HCT116 (cell line): ENCODE results near the gene DVL2. TPM values are rescaled to one million over a fixed set of nuclear protein-coding genes. Genes with fewer than 3 reads are reported as not detected.

ENCODE experiments used
- ATAC-seq: fragments of 200-7000 bp; cut with Tn5 transposase; 2 replicates; pipeline ENCODE4 v1.9.1; 2020; ENCODE audit warnings: mild to moderate bottlenecking, moderate library complexity
- BruUV-seq: library from RNA; stranded (reverse); fragments of 400-500 nt; replicated peaks from 2 replicates; lab custom pipeline; 2021; lab: Mats Ljungman, UMichigan
- CTCF ChIA-PET: fragments of 300-600 bp; sonication (Branson Sonifier 250); formaldehyde crosslinking; loops from one replicate; lab custom pipeline; 2021; ENCODE audit warnings: antibody characterized with exemption; lab: Charles Lee
- POLR2A ChIA-PET: fragments of 300-600, 350-600 bp; sonication (Branson Sonifier 250); formaldehyde crosslinking; loops from one replicate; lab custom pipeline; 2021; ENCODE audit warnings: antibody characterized with exemption; lab: Charles Lee
- RAD21 ChIA-PET, 2 experiments: fragments of 300-600 bp; sonication (Branson Sonifier 250); formaldehyde crosslinking; loops; one replicate each; lab custom pipeline; 2023; ENCODE audit warnings: low total read pairs in 2 of 2; ENCODE audit not compliant: uncharacterized antibody in 2 of 2, unreplicated experiment in 2 of 2, low non-redundant PET in 1 of 2; lab: Charles Lee
- DNase-seq: peaks from one replicate; pipeline ENCODE4 v3.0.0-alpha.2; 2010; ENCODE audit warnings: low read depth, low spot score
- H2AFZ ChIP-seq: fragments of 200-600 bp; shearing (Covaris generic), sonication (generic); 2 replicates; pipeline ENCODE4 v1.6.1; 2017; ENCODE audit warnings: low read depth, mixed run types, mixed read lengths, antibody characterized with exemption, low read length; ENCODE audit not compliant: poor library complexity, severe bottlenecking
- H3K27ac ChIP-seq: 2 replicates; pipeline ENCODE4 v1.5.1; 2012; ENCODE audit warnings: low read depth, low read length
- H3K27me3 ChIP-seq: fragments of 200-600 bp; sonication (generic); 2 replicates; pipeline ENCODE4 v1.6.1; 2016; ENCODE audit warnings: mixed run types, low read length, mixed read lengths; ENCODE audit not compliant: insufficient read depth
- H3K36me3 ChIP-seq, 2 experiments: fragments of 200-500 bp in 1 of 2; fragments of 200-600 bp in 1 of 2; sonication (Bioruptor generic) in 1 of 2; sonication (generic) in 1 of 2; 2 replicates each; pipeline versions ENCODE4 v1.5.1 to v1.6.1; 2014 to 2016; ENCODE audit warnings: low read length in 2 of 2, inconsistent platforms in 1 of 2, mixed read lengths in 1 of 2, mixed run types in 1 of 2; ENCODE audit not compliant: insufficient read depth in 2 of 2, control insufficient read depth in 1 of 2
- H3K4me1 ChIP-seq, 2 experiments: fragments of 200-600 bp in 1 of 2; sonication (generic) in 1 of 2; 2 replicates each; pipeline versions ENCODE4 v1.5.1 to v1.6.1; 2012 to 2017; ENCODE audit warnings: low read length in 2 of 2, inconsistent platforms in 1 of 2, mild to moderate bottlenecking in 1 of 2, mixed read lengths in 1 of 2, mixed run types in 1 of 2, moderate library complexity in 1 of 2; ENCODE audit not compliant: insufficient read depth in 2 of 2, control insufficient read depth in 1 of 2
- H3K4me2 ChIP-seq: fragments of 200-600 bp; sonication (generic); 2 replicates; pipeline ENCODE4 v1.6.1; 2017; ENCODE audit warnings: mixed run types, low read length, mixed read lengths
- H3K4me3 ChIP-seq, 2 experiments: fragments of 200-600 bp in 1 of 2; sonication (generic) in 1 of 2; replicated peaks in 1 of 2; 2 replicates each; pipeline ENCODE4 v1.5.1; 2011 to 2016; ENCODE audit warnings: low read length in 2 of 2, control low read depth in 1 of 2, low read depth in 1 of 2, mild to moderate bottlenecking in 1 of 2, mixed read lengths in 1 of 2, mixed run types in 1 of 2
- H3K79me2 ChIP-seq: fragments of 200-600 bp; sonication (generic); 2 replicates; pipeline ENCODE4 v1.6.1; 2017; ENCODE audit warnings: mild to moderate bottlenecking, mixed run types, low read length, moderate library complexity, mixed read lengths; ENCODE audit not compliant: insufficient read depth
- H3K9ac ChIP-seq: fragments of 200-600 bp; sonication (generic); 2 replicates; pipeline ENCODE4 v1.6.1; 2016; ENCODE audit warnings: low read length, mixed read lengths
- H3K9me2 ChIP-seq: fragments of 200-600 bp; sonication (generic), shearing (Covaris generic); 2 replicates; pipeline ENCODE4 v1.6.1; 2017; ENCODE audit warnings: mixed run types, mild to moderate bottlenecking, moderate library complexity; ENCODE audit not compliant: insufficient read depth
- H3K9me3 ChIP-seq, 2 experiments: fragments of 200-500 bp in 1 of 2; fragments of 200-600 bp in 1 of 2; sonication (Bioruptor generic) in 1 of 2; sonication (generic) in 1 of 2; 2 replicates each; pipeline ENCODE4 v1.6.1; 2014 to 2017; ENCODE audit warnings: low read length in 2 of 2, mixed read lengths in 2 of 2, inconsistent platforms in 1 of 2, low read depth in 1 of 2, mild to moderate bottlenecking in 1 of 2, mixed run types in 1 of 2, moderate library complexity in 1 of 2; ENCODE audit not compliant: control insufficient read depth in 1 of 2, insufficient read depth in 1 of 2
- H4K20me1 ChIP-seq: fragments of 200-600 bp; sonication (generic), shearing (Covaris generic); 2 replicates; pipeline ENCODE4 v1.6.1; 2017; ENCODE audit warnings: mixed run types, mild to moderate bottlenecking, moderate library complexity; ENCODE audit not compliant: insufficient read depth
- ATF3 ChIP-seq: IDR thresholded peaks from 2 replicates; pipeline ENCODE4 v1.6.1; 2012
- CEBPB ChIP-seq: IDR thresholded peaks from 2 replicates; pipeline ENCODE4 v1.6.1; 2012; ENCODE audit warnings: low read depth
- ELF1 ChIP-seq: IDR thresholded peaks from 2 replicates; pipeline ENCODE4 v1.6.1; 2012; ENCODE audit warnings: low read depth, borderline replicate concordance
- EZH2phosphoT487 ChIP-seq: fragments of 200-600 bp; IDR thresholded peaks from 2 replicates; pipeline ENCODE4 v1.6.1; 2018; ENCODE audit warnings: antibody characterized with exemption, borderline replicate concordance
- FOSL1 ChIP-seq: IDR thresholded peaks from 2 replicates; pipeline ENCODE4 v1.6.1; 2012; ENCODE audit warnings: low read depth
- JUND ChIP-seq: IDR thresholded peaks from 2 replicates; pipeline ENCODE4 v1.6.1; 2012
- MAX ChIP-seq: IDR thresholded peaks from 2 replicates; pipeline ENCODE4 v1.6.1; 2012
- POLR2A ChIP-seq: IDR thresholded peaks from 2 replicates; pipeline ENCODE4 v1.7.0; 2011; ENCODE audit warnings: borderline replicate concordance; ENCODE audit not compliant: insufficient read depth, insufficient read length; ENCODE audit errors: extremely low read depth
- POLR2AphosphoS5 ChIP-seq: IDR thresholded peaks from 2 replicates; pipeline ENCODE4 v1.6.1; 2011; ENCODE audit warnings: mild to moderate bottlenecking, low read depth, low read length, moderate library complexity
- RAD21 ChIP-seq: IDR thresholded peaks from 2 replicates; pipeline ENCODE4 v1.6.1; 2012; ENCODE audit warnings: low read depth, mild to moderate bottlenecking
- SP1 ChIP-seq: IDR thresholded peaks from 2 replicates; pipeline ENCODE4 v1.6.1; 2012; ENCODE audit warnings: low read depth
- TCF7L2 ChIP-seq: IDR thresholded peaks from 2 replicates; pipeline ENCODE4 v1.7.0; 2011; ENCODE audit warnings: borderline replicate concordance, inconsistent platforms; ENCODE audit not compliant: insufficient read depth, insufficient read length; ENCODE audit errors: extremely low read depth
- ZBTB33 ChIP-seq: IDR thresholded peaks from 2 replicates; pipeline ENCODE4 v1.6.1; 2011; ENCODE audit warnings: mild to moderate bottlenecking, low read length, moderate library complexity; ENCODE audit not compliant: insufficient replicate concordance; ENCODE audit errors: extremely low read depth
- ZFX ChIP-seq: fragments of 450-650 bp; IDR thresholded peaks from 2 replicates; pipeline ENCODE4 v1.6.1; 2017
- intact Hi-C: fragments of 100-400 bp; cut with micrococcal nuclease; formaldehyde crosslinking; loops from 2 replicates; pipeline ENCODE4 v1.10.0; 2022
- total RNA-seq: library from RNA; stranded (reverse); gene quantifications from one replicate; pipeline ENCODE4 v1.2.1, GENCODE V29; 2021; ENCODE audit not compliant: unreplicated experiment

Gene DVL2
- total RNA-seq, 1 experiment from 2014 or later: 69.7 TPM

GRCh38 chr17:7207120-7208001 is 27.0 kb downstream of the DVL2 start:
- RAD21 ChIA-PET: no interaction called here
- CTCF ChIA-PET: no interaction called here
- H3K27ac ChIP-seq: no peak overlapping the region
- H3K9ac ChIP-seq: no peak overlapping the region
- no peak for DNase-seq
- no peaks in the 10 kb centered on the region for H3K36me3 ChIP-seq
- no TSS peak for BruUV-seq
- no peaks in the 10 kb centered on the region for H3K79me2 ChIP-seq
- intact Hi-C loops: no loop called here
- no peak for TF ChIP-seq FOSL1
- TF ChIP-seq, all 23 proteins: peak for 0
- Histone ChIP-seq H4K20me1 (no peaks in the 10 kb centered on the region), H3K4me3 (no peak overlapping the region), H3K9me3 (no peaks in the 10 kb centered on the region), H3K9me2 (no peaks in the 10 kb centered on the region), H3K4me2 (no peak overlapping the region), H2AFZ (no peak overlapping the region), H3K4me1 (peaks cover 3 to 12% of the 10 kb centered on the region in 2 experiments; a peak in 3 of 4 replicates), H3K27me3 (no peaks in the 10 kb centered on the region)
- no peak for ATAC-seq
- POLR2A ChIA-PET: no interaction called here

GRCh38 chr17:7205561-7205960 is 28.8 kb downstream of the DVL2 start:
- Histone ChIP-seq H3K9me3 (no peaks in the 10 kb centered on the region), H3K4me3 (no peak overlapping the region; a peak in 1 of 4 replicates), H4K20me1 (no peaks in the 10 kb centered on the region), H3K79me2 (no peaks in the 10 kb centered on the region), H3K36me3 (no peaks in the 10 kb centered on the region), H3K9me2 (no peaks in the 10 kb centered on the region), H3K4me1 (peaks cover 4 to 18% of the 10 kb centered on the region in 2 experiments; a peak in 3 of 4 replicates), H3K27ac (no peak overlapping the region), H2AFZ (no peak overlapping the region), H3K4me2 (peak overlapping the region; percentile 71), H3K9ac (peak overlapping the region; percentile 34; the same call in 1 of the 2 replicates), H3K27me3 (no peaks in the 10 kb centered on the region)
- POLR2A ChIA-PET: no interaction called here
- intact Hi-C loops: no loop called here
- BruUV-seq: no TSS peak
- DNase-seq (no peak), ATAC-seq (no peak)
- TF ChIP-seq MAX: no peak
- no peak for TF ChIP-seq CEBPB
- TF ChIP-seq POLR2AphosphoS5: no peak
- TF ChIP-seq SP1: no peak
- TF ChIP-seq ZBTB33: no peak
- TF ChIP-seq POLR2A: no peak
- TF ChIP-seq RAD21: no peak
- TF ChIP-seq ATF3: no peak
- no peak for TF ChIP-seq TCF7L2
- no peak for TF ChIP-seq ZFX
- no peak for TF ChIP-seq JUND
- no peak for TF ChIP-seq ELF1
- no peak for TF ChIP-seq EZH2phosphoT487
- RAD21 ChIA-PET: no interaction called here
- CTCF ChIA-PET: no interaction called here
